WTC11 (cell line): ENCODE results near the gene UBXN2A. TPM values are rescaled to one million over a fixed set of nuclear protein-coding genes. Genes with fewer than 3 reads are reported as not detected.
"Not testable (repeated sequence)": the region's sequence is repeated elsewhere in the genome, so short reads cannot be mapped to it uniquely, and the experiment has no call there.

Experiments used
- ATAC-seq: fragments of 200-7000 bp; cut with Tn5 transposase; 2 replicates; pipeline ENCODE4 v1.10.0; 2021; ENCODE audit warnings: mild to moderate bottlenecking, moderate library complexity
- CTCF ChIA-PET: fragments of 300-600 bp; sonication (Branson Sonifier 250); formaldehyde crosslinking; loops from one replicate; lab custom pipeline; 2021; ENCODE audit warnings: antibody characterized with exemption; lab: Charles Lee
- POLR2A ChIA-PET: fragments of 350-600 bp; sonication (Branson Sonifier 250); formaldehyde crosslinking; loops from one replicate; lab custom pipeline; 2021; ENCODE audit warnings: antibody characterized with exemption; lab: Charles Lee
- DNase-seq: peaks from one replicate; pipeline ENCODE4 v3.0.0; 2021; ENCODE audit warnings: low spot score
- H3K27ac Mint-ChIP-seq: 2 replicates; pipeline ENCODE4 v1.8.0; 2021; ENCODE audit warnings: mixed read lengths
- H3K27me3 Mint-ChIP-seq: 2 replicates; pipeline ENCODE4 v1.8.0; 2021; ENCODE audit warnings: low read depth, mild to moderate bottlenecking, moderate library complexity, mixed read lengths
- H3K36me3 Mint-ChIP-seq: 2 replicates; pipeline ENCODE4 v1.8.0; 2021; ENCODE audit warnings: mixed read lengths
- H3K4me1 Mint-ChIP-seq: 2 replicates; pipeline ENCODE4 v1.8.0; 2022; ENCODE audit warnings: mixed read lengths
- H3K4me3 Mint-ChIP-seq: 2 replicates; pipeline ENCODE4 v1.8.0; 2021; ENCODE audit warnings: mild to moderate bottlenecking, moderate library complexity, mixed read lengths
- H3K9me3 Mint-ChIP-seq: 2 replicates; pipeline ENCODE4 v1.8.0; 2021; ENCODE audit warnings: mixed read lengths
- ATF6 ChIP-seq: sonication (generic); formaldehyde crosslinking; IDR thresholded peaks from 2 replicates; pipeline ENCODE4 v1.8.1; 2023; ENCODE audit warnings: mild to moderate bottlenecking, missing genetic modification reagents
- EMX1 ChIP-seq: fragments of 250-450 bp; sonication (Bioruptor Pico); IDR thresholded peaks from 2 replicates; pipeline ENCODE4 v1.8.0; 2021; ENCODE audit warnings: mild to moderate bottlenecking
- ERG ChIP-seq: fragments of 250-450 bp; sonication (Bioruptor Pico); IDR thresholded peaks from 2 replicates; pipeline ENCODE4 v1.8.0; 2021; ENCODE audit warnings: mild to moderate bottlenecking
- FOXK1 ChIP-seq: sonication (generic); formaldehyde crosslinking; IDR thresholded peaks from 2 replicates; pipeline ENCODE4 v1.8.0; 2022; ENCODE audit warnings: mild to moderate bottlenecking, moderate library complexity, missing genetic modification reagents
- KAT7 ChIP-seq: sonication (generic); formaldehyde crosslinking; IDR thresholded peaks from 2 replicates; pipeline ENCODE4 v1.8.1; 2023; ENCODE audit warnings: missing genetic modification reagents, mild to moderate bottlenecking, borderline replicate concordance
- PRRX2 ChIP-seq: fragments of 250-450 bp; sonication (Bioruptor Pico); IDR thresholded peaks from 2 replicates; pipeline ENCODE4 v1.8.0; 2021; ENCODE audit warnings: mild to moderate bottlenecking
- SMAD4 ChIP-seq: sonication (generic); formaldehyde crosslinking; IDR thresholded peaks from 2 replicates; pipeline ENCODE4 v1.8.0; 2022; ENCODE audit warnings: mild to moderate bottlenecking, missing genetic modification reagents
- SOX15 ChIP-seq: fragments of 250-450 bp; sonication (Bioruptor Pico); IDR thresholded peaks from 2 replicates; pipeline ENCODE4 v1.9.0; 2021; ENCODE audit warnings: mild to moderate bottlenecking
- SP1 ChIP-seq: sonication (generic); formaldehyde crosslinking; conservative IDR thresholded peaks from 2 replicates; pipeline ENCODE4 v1.8.1; 2022; ENCODE audit warnings: missing genetic modification reagents
- ZNF121 ChIP-seq: sonication (generic); formaldehyde crosslinking; IDR thresholded peaks from 2 replicates; pipeline ENCODE4 v1.8.0; 2023; ENCODE audit warnings: missing genetic modification reagents
- ZNF281 ChIP-seq: sonication (generic); formaldehyde crosslinking; IDR thresholded peaks from 2 replicates; pipeline ENCODE4 v1.8.0; 2023; ENCODE audit warnings: mild to moderate bottlenecking, missing genetic modification reagents
- ZNF317 ChIP-seq: sonication (generic); formaldehyde crosslinking; IDR thresholded peaks from 2 replicates; pipeline ENCODE4 v1.8.1; 2023; ENCODE audit warnings: low read depth, mild to moderate bottlenecking, moderate library complexity, missing genetic modification reagents, borderline replicate concordance
- ZNF423 ChIP-seq: fragments of 250-450 bp; sonication (Bioruptor Pico); IDR thresholded peaks from 2 replicates; pipeline ENCODE4 v2.1.2; 2022; ENCODE audit warnings: mild to moderate bottlenecking, moderate library complexity
- total RNA-seq: library from RNA; stranded (reverse); gene quantifications from 3 replicates; pipeline ENCODE4 v1.2.3, GENCODE V29; 2021
- TF ChIP-seq, protein P1 (sequence below): fragments of 250-450 bp; sonication (Bioruptor Pico); IDR thresholded peaks from 2 replicates; pipeline ENCODE4 v1.9.0; 2021; ENCODE audit warnings: moderate library complexity, mild to moderate bottlenecking, inconsistent platforms, borderline replicate concordance
- TF ChIP-seq, protein P2 (sequence below): fragments of 250-450 bp; sonication (Bioruptor Pico); IDR thresholded peaks from 2 replicates; pipeline ENCODE4 v1.9.0; 2021; ENCODE audit warnings: mild to moderate bottlenecking
- TF ChIP-seq, protein P3 (sequence below): fragments of 200-600 bp; IDR thresholded peaks from 2 replicates; pipeline ENCODE4 v1.8.0; 2022; ENCODE audit warnings: antibody characterized with exemption

The UBXN2A gene
- total RNA-seq, 1 experiment from 2014 or later, result 16.8 TPM

DNA sequence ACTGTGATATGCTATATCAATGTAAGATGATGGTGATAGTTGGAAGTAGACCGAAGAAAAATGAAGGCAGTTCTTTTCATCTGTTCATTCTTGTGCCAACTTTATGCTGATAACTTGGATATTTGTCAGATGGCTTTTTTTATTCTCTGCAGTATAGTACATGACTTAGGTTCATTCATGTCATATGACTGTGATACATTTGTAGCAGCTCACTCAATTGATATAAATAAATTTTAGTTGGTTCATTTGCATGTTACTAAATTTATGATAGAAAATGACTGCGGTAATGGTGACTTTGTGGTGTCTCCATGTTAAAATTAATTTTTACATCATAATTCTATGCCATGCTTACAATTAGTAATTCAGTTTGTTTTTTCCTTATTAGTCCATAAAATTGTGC, 7.1 kb downstream of the UBXN2A start (continued):
- TF ChIP-seq, protein P1, sequence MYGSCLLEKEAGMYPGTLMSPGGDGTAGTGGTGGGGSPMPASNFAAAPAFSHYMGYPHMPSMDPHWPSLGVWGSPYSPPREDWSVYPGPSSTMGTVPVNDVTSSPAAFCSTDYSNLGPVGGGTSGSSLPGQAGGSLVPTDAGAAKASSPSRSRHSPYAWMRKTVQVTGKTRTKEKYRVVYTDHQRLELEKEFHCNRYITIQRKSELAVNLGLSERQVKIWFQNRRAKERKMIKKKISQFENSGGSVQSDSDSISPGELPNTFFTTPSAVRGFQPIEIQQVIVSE, result no peak
- TF ChIP-seq EMX1 (no peak), FOXK1 (CRISPR knock-in tag) (no peak), ATF6 (CRISPR knock-in tag) (no peak)

DNA sequence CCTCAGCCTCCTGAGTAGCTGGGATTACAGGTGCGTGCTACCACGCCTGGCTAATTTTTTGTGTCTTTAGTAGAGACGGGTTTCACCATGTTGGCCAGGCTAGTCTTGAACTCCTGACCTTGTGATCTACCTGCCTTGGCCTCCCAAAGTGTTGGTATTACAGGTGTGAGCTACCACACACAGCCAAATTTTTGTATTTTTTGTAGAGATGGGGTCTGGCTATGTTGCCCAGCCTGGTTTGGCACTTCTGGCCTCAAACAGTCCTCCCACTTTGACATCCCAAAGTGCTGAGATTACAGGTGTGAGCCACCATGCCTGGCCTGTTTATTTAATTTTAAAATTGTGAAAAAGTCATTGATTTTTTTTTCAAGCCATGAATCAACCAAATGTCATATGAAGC, 12.3 kb downstream of the UBXN2A start:
- H3K36me3 Mint-ChIP-seq, H3K4me3 Mint-ChIP-seq, H3K27me3 Mint-ChIP-seq, POLR2A ChIA-PET, H3K27ac Mint-ChIP-seq, DNase-seq, ATAC-seq, H3K4me1 Mint-ChIP-seq, H3K9me3 Mint-ChIP-seq: not testable (repeated sequence)
- CTCF ChIA-PET, result interaction anchor here (0.6 to 1.8 kb wide), 2 partner anchors 25 to 51 kb away, joined by 6 read pairs; partner anchors contain the start of gene ATAD2B
- TF ChIP-seq ZNF121 (CRISPR knock-in tag), result peak; percentile 90

DNA sequence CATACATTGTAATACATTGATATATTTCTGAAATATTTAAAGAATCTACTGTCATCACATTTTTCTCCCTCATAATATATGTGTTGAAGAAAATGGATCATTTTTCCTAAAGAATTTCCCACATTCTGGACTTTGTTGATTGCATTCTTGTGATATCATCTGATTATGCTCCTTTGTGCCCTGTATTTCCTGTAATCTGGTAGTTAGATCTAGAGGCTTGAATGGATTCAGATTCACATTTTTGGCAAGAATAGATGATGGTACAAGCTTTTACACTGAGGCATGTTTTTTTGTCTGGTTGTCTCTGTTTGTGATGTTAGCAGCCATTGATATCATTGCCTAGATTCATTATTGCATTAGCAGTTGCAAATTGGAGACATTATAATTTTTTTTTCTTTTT, 13.4 kb downstream of the UBXN2A start:
- H3K36me3 Mint-ChIP-seq, result no peaks in the 10 kb centered on the region
- H3K4me1 Mint-ChIP-seq, result no peaks in the 10 kb centered on the region
- ChIA-PET POLR2A (no interaction called here), CTCF (interaction anchor here (1.1 to 1.8 kb wide), 2 partner anchors 26 to 27 kb away, joined by 3 to 6 read pairs; partner anchors contain the start of gene ATAD2B)
- H3K4me3 Mint-ChIP-seq, result no peak overlapping the region
- ATAC-seq, result no peak
- no peaks in the 10 kb centered on the region for H3K9me3 Mint-ChIP-seq
- H3K27ac Mint-ChIP-seq, result no peak overlapping the region; the same call in 1 of the 2 replicates
- TF ChIP-seq, protein P2, sequence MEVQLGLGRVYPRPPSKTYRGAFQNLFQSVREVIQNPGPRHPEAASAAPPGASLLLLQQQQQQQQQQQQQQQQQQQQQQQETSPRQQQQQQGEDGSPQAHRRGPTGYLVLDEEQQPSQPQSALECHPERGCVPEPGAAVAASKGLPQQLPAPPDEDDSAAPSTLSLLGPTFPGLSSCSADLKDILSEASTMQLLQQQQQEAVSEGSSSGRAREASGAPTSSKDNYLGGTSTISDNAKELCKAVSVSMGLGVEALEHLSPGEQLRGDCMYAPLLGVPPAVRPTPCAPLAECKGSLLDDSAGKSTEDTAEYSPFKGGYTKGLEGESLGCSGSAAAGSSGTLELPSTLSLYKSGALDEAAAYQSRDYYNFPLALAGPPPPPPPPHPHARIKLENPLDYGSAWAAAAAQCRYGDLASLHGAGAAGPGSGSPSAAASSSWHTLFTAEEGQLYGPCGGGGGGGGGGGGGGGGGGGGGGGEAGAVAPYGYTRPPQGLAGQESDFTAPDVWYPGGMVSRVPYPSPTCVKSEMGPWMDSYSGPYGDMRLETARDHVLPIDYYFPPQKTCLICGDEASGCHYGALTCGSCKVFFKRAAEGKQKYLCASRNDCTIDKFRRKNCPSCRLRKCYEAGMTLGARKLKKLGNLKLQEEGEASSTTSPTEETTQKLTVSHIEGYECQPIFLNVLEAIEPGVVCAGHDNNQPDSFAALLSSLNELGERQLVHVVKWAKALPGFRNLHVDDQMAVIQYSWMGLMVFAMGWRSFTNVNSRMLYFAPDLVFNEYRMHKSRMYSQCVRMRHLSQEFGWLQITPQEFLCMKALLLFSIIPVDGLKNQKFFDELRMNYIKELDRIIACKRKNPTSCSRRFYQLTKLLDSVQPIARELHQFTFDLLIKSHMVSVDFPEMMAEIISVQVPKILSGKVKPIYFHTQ, result no peak
- TF ChIP-seq, all 79 proteins: peak for 0
- no peak for DNase-seq
- no peaks in the 10 kb centered on the region for H3K27me3 Mint-ChIP-seq

DNA sequence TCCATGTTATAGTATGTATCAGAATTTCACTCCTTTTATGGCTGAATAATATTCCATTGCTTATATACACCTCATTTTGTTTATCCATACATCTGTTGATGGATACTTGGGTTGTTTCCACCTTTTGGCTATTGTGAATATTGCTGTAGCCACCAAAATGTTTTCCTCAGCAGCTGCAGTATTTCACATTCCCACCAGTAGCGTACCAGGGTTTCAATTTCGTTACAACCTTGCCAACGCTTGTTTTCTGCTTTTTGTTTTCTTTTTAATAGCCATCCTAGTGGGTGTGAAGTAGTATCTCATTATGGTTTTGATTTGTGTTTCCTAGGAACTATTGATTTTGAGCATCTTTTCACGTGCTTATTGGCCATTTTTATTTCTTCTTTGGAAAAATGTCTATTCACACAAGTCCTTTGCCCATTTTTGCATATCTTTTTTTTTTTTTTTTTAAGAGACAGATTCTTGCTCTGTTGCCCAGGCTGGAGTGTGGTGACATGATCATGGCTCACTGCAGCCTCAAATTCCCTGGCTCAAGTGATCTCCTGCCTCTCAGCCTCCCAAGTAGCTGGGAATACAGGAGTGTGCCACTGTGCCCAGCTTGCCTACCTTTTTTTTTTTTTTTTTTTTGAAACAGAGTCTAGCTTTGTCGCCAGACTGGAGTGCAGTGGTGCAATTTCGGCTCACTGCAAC, 14.2 kb downstream of the UBXN2A start:
- CTCF ChIA-PET, result interaction anchor here (1.1 kb wide), 1 partner anchor 28 kb away, joined by 3 read pairs; the partner anchor contains the start of gene ATAD2B
- ATAC-seq, result no peak
- TF ChIP-seq SMAD4 (no peak), KAT7 (CRISPR knock-in tag) (no peak), SP1 (CRISPR knock-in tag) (no peak), ERG (CRISPR knock-in tag) (no peak), PRRX2 (CRISPR knock-in tag) (no peak), ZNF317 (CRISPR knock-in tag) (no peak), SOX15 (CRISPR knock-in tag) (no peak), ZNF281 (CRISPR knock-in tag) (no peak), ZNF423 (CRISPR knock-in tag) (no peak)
- TF ChIP-seq, protein P3, sequence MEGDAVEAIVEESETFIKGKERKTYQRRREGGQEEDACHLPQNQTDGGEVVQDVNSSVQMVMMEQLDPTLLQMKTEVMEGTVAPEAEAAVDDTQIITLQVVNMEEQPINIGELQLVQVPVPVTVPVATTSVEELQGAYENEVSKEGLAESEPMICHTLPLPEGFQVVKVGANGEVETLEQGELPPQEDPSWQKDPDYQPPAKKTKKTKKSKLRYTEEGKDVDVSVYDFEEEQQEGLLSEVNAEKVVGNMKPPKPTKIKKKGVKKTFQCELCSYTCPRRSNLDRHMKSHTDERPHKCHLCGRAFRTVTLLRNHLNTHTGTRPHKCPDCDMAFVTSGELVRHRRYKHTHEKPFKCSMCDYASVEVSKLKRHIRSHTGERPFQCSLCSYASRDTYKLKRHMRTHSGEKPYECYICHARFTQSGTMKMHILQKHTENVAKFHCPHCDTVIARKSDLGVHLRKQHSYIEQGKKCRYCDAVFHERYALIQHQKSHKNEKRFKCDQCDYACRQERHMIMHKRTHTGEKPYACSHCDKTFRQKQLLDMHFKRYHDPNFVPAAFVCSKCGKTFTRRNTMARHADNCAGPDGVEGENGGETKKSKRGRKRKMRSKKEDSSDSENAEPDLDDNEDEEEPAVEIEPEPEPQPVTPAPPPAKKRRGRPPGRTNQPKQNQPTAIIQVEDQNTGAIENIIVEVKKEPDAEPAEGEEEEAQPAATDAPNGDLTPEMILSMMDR, result no peak

More for the DNA sequence above, 14.2 kb downstream of the UBXN2A start:
- Mint-ChIP-seq H3K4me1 (no peaks in the 10 kb centered on the region), H3K9me3 (no peaks in the 10 kb centered on the region), H3K4me3 (no peak overlapping the region), H3K27me3 (no peaks in the 10 kb centered on the region), H3K36me3 (no peaks in the 10 kb centered on the region), H3K27ac (no peak overlapping the region)
- DNase-seq, result no peak
- POLR2A ChIA-PET, result no interaction called here
